ENCODE results near the gene NR4A2. TPM values are rescaled to one million over a fixed set of nuclear protein-coding genes. Genes with fewer than 3 reads are reported as not detected.

The NR4A2 gene
- total RNA-seq, 1 donor, result not detected

- no peak for DNase-seq (ENCODE audit: low read depth)
- TF ChIP-seq CTCF (IDR thresholded peaks at IDR 0.05; ENCODE audit: insufficient read depth, low read depth, low read length), result no peak
- H3K4me3 ChIP-seq (ENCODE audit: low read depth, low read length), result peak overlapping the region; percentile 23
These were observed 11.1 kb downstream of the NR4A2 start for GRCh38 chr2:156321243-156321904.

- peak; percentile 43 for DNase-seq (ENCODE audit: low read depth)
These were observed 11.9 kb downstream of the NR4A2 start for GRCh38 chr2:156320486-156321098.

GRCh38 chr2:156319811-156320485, 12.6 kb downstream of the NR4A2 start:
- DNase-seq (ENCODE audit: low read depth), result no peak
- no peak for TF ChIP-seq CTCF (IDR thresholded peaks at IDR 0.05; ENCODE audit: insufficient read depth, low read depth, low read length)
- peak overlapping the region; percentile 46 for H3K4me3 ChIP-seq (ENCODE audit: low read depth, low read length)

More at GRCh38 chr2:156320486-156321098, 11.9 kb downstream of the NR4A2 start:
- H3K4me3 ChIP-seq (ENCODE audit: low read depth, low read length), result peak overlapping the region; percentile 46
- no peak for TF ChIP-seq CTCF (IDR thresholded peaks at IDR 0.05; ENCODE audit: insufficient read depth, low read depth, low read length)

DNA sequence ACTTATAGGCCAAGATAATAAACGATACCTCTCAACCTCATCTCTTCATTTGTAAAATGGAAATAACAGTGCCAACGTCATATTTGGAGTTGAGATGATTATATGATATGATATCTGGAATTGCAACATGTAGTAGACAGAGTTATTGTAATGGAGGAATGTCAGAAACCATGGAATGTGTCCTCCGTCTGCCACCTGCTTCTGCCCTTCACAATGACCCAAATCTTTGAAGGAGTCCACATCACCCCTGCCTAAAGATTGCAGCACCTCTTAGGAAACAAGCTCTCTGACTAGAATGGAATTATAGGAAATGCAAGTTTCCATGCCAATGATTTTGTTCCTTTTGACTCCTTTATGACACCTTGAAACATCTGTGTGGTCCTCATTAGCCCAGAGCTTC, 14.9 kb downstream of the NR4A2 start:
- TF ChIP-seq CTCF (IDR thresholded peaks at IDR 0.05; ENCODE audit: insufficient read depth, low read depth, low read length), result no peak
- H3K4me3 ChIP-seq (ENCODE audit: low read depth, low read length), result no peak overlapping the region
- DNase-seq (ENCODE audit: low read depth), result no peak

- DNase-seq (ENCODE audit: low read depth), result no peak
- no peak overlapping the region for H3K4me3 ChIP-seq (ENCODE audit: low read depth, low read length)
- no peak for TF ChIP-seq CTCF (IDR thresholded peaks at IDR 0.05; ENCODE audit: insufficient read depth, low read depth, low read length)
These were observed 20.5 kb downstream of the NR4A2 start for GRCh38 chr2:156311976-156312375.

DNA sequence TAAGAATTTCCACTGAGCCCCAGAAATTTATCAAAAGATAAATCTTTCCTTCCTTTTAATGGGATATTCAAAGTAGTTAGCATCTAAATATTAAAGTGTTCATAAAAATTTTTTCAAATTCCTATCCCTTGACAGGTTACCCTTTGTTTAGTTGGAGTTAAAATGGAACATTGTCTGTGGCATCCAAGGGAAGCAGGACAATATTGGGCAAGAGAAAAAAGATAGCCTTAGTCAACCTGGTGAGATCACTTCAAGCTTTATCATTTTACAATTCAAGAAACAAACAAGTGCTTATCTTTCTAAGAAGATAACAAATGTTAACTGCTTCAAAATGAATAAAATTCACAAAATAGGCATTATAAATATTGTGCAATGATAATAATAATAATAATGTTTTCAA, 21.7 kb downstream of the NR4A2 start:
- H3K4me3 ChIP-seq (ENCODE audit: low read depth, low read length), result no peak overlapping the region
- TF ChIP-seq CTCF (IDR thresholded peaks at IDR 0.05; ENCODE audit: insufficient read depth, low read depth, low read length), result no peak
- DNase-seq (ENCODE audit: low read depth), result no peak
